GM23338 (cell line): ENCODE results near the gene TBC1D14. TPM values are rescaled to one million over a fixed set of nuclear protein-coding genes. Genes with fewer than 3 reads are reported as not detected.

ENCODE experiments used
- ATAC-seq: fragments of 200-7000 bp; cut with Tn5 transposase; 3 replicates; pipeline ENCODE4 v1.9.1; 2020
- DNase-seq: peaks from one replicate; pipeline ENCODE4 v3.0.0-alpha.2; 2015; ENCODE audit warnings: low spot score
- H2AFZ ChIP-seq: fragments of 200-600 bp; sonication (generic); 2 replicates; pipeline ENCODE4 v1.8.0; 2016; ENCODE audit warnings: antibody characterized with exemption, mild to moderate bottlenecking, moderate library complexity
- H3F3A ChIP-seq: fragments of 200-600 bp; sonication (generic); replicated peaks from 2 replicates; pipeline ENCODE4 v1.8.0; 2017; ENCODE audit warnings: antibody characterized with exemption, mixed run types, low read depth
- H3K27ac ChIP-seq: fragments of 200-600 bp; sonication (generic); 2 replicates; pipeline ENCODE4 v1.6.1; 2016; ENCODE audit warnings: low read depth
- H3K27me3 ChIP-seq: fragments of 200-600 bp; sonication (generic); 2 replicates; pipeline ENCODE4 v1.8.0; 2016; ENCODE audit warnings: mild to moderate bottlenecking, mixed run types, moderate library complexity; ENCODE audit not compliant: insufficient read depth
- H3K36me3 ChIP-seq: fragments of 200-600 bp; sonication (generic); 2 replicates; pipeline ENCODE4 v1.8.0; 2016; ENCODE audit warnings: mild to moderate bottlenecking; ENCODE audit not compliant: insufficient read depth
- H3K4me1 ChIP-seq: fragments of 200-600 bp; sonication (generic); 2 replicates; pipeline ENCODE4 v1.8.0; 2016; ENCODE audit warnings: mild to moderate bottlenecking, moderate library complexity; ENCODE audit not compliant: insufficient read depth
- H3K4me2 ChIP-seq: fragments of 200-600 bp; sonication (generic); 2 replicates; pipeline ENCODE4 v1.7.1; 2017; ENCODE audit warnings: mixed run types
- H3K4me3 ChIP-seq: fragments of 200-600 bp; sonication (generic); 2 replicates; pipeline ENCODE4 v1.6.1; 2016; ENCODE audit warnings: mixed run types
- H3K79me2 ChIP-seq: fragments of 200-600 bp; sonication (generic); replicated peaks from 2 replicates; pipeline ENCODE4 v1.8.0; 2017; ENCODE audit warnings: mild to moderate bottlenecking; ENCODE audit not compliant: insufficient read depth
- H3K9me2 ChIP-seq: fragments of 200-600 bp; sonication (generic); 2 replicates; pipeline ENCODE4 v1.8.0; 2017; ENCODE audit not compliant: insufficient read depth
- H4K20me1 ChIP-seq: fragments of 200-600 bp; sonication (generic); replicated peaks from 2 replicates; pipeline ENCODE4 v1.8.0; 2017; ENCODE audit warnings: mild to moderate bottlenecking; ENCODE audit not compliant: insufficient read depth
- H3K27ac Mint-ChIP-seq: 2 replicates; pipeline ENCODE4 v1.8.0; 2020; ENCODE audit warnings: inconsistent platforms, mild to moderate bottlenecking, moderate library complexity, mixed read lengths
- H3K27me3 Mint-ChIP-seq: 3 replicates; pipeline ENCODE4 v1.8.0; 2022; ENCODE audit warnings: low read depth, mild to moderate bottlenecking, moderate library complexity, mixed read lengths, inconsistent platforms; ENCODE audit not compliant: insufficient read depth, poor library complexity
- H3K36me3 Mint-ChIP-seq: 3 replicates; pipeline ENCODE4 v1.8.0; 2021; ENCODE audit warnings: low read depth, mild to moderate bottlenecking, inconsistent platforms, moderate library complexity, mixed read lengths
- H3K4me1 Mint-ChIP-seq: 3 replicates; pipeline ENCODE4 v1.8.0; 2020; ENCODE audit warnings: mild to moderate bottlenecking, inconsistent platforms, mixed read lengths
- H3K4me3 Mint-ChIP-seq: 3 replicates; pipeline ENCODE4 v1.8.0; 2021; ENCODE audit warnings: moderate library complexity, mild to moderate bottlenecking, inconsistent platforms, mixed read lengths
- H3K9me3 Mint-ChIP-seq: 3 replicates; pipeline ENCODE4 v1.8.0; 2020; ENCODE audit warnings: moderate library complexity, mild to moderate bottlenecking, inconsistent platforms, mixed read lengths
- CREB1 ChIP-seq: fragments of 250-450 bp; sonication (Bioruptor Pico); IDR thresholded peaks from 2 replicates; pipeline ENCODE4 v1.5.0; 2020; ENCODE audit warnings: low read depth, mild to moderate bottlenecking, moderate library complexity
- EZH2 ChIP-seq: fragments of 200-600 bp; sonication (generic); IDR thresholded peaks from one replicate; pipeline ENCODE4 v1.8.0; 2017; ENCODE audit warnings: antibody characterized with exemption, mild to moderate bottlenecking, low read depth; ENCODE audit not compliant: unreplicated experiment
- EZH2phosphoT487 ChIP-seq: fragments of 200-600 bp; sonication (generic); IDR thresholded peaks from one replicate; pipeline ENCODE4 v1.8.1; 2018; ENCODE audit warnings: antibody characterized with exemption; ENCODE audit not compliant: unreplicated experiment
- JUNB ChIP-seq: IDR thresholded peaks from one replicate; pipeline ENCODE4 v1.6.1; 2016; ENCODE audit warnings: antibody characterized with exemption; ENCODE audit not compliant: unreplicated experiment
- NANOG ChIP-seq: IDR thresholded peaks from 2 replicates; pipeline ENCODE4 v1.6.1; 2016; ENCODE audit warnings: antibody characterized with exemption, borderline replicate concordance
- POLR2AphosphoS5 ChIP-seq: IDR thresholded peaks from 2 replicates; pipeline ENCODE4 v1.6.1; 2016; ENCODE audit warnings: antibody characterized with exemption, low read depth
- STAT1 ChIP-seq: IDR thresholded peaks from one replicate; pipeline ENCODE4 v1.6.1; 2016; ENCODE audit warnings: antibody characterized with exemption; ENCODE audit not compliant: unreplicated experiment
- ZNF114 ChIP-seq: fragments of 250-450 bp; sonication (Bioruptor Pico); IDR thresholded peaks from 2 replicates; pipeline ENCODE4 v1.5.0; 2020; ENCODE audit warnings: mild to moderate bottlenecking, moderate library complexity
- ZNF331 ChIP-seq: fragments of 250-450 bp; sonication (Bioruptor Pico); IDR thresholded peaks from 2 replicates; pipeline ENCODE4 v1.5.0; 2020; ENCODE audit warnings: low read depth, mild to moderate bottlenecking, moderate library complexity
- polyA plus RNA-seq: library from polyadenylated mRNA; unstranded; fragments of >200 nt; fragmentation: Nextera tagmentation; extraction: Ambion mirVana; gene quantifications from 2 replicates; pipeline ENCODE4 v1.2.1, GENCODE V29; 2016
- total RNA-seq: library from RNA; depleted of rRNA; stranded (reverse); fragments of >200 nt; shearing (Covaris generic); gene quantifications from 2 replicates; pipeline ENCODE4 v1.2.3, GENCODE V29; 2014
- TF ChIP-seq, protein P1 (sequence below): IDR thresholded peaks from one replicate; pipeline ENCODE4 v1.6.1; 2018; ENCODE audit warnings: antibody characterized with exemption; ENCODE audit not compliant: unreplicated experiment
- TF ChIP-seq, protein P2 (sequence below): IDR thresholded peaks from 2 replicates; pipeline ENCODE4 v1.6.1; 2016; ENCODE audit warnings: antibody characterized with exemption
- TF ChIP-seq, protein P3 (sequence below), 2 experiments: fragments of 200-600 bp in 1 of 2; sonication (generic) in 1 of 2; conservative IDR thresholded peaks; 2 replicates each; pipeline versions ENCODE4 v1.5.1 to v1.6.1; 2016 to 2017; ENCODE audit warnings: antibody characterized with exemption in 2 of 2, low read depth in 2 of 2, mild to moderate bottlenecking in 2 of 2, moderate library complexity in 1 of 2
- TF ChIP-seq, protein P4 (sequence below): fragments of 250-450 bp; sonication (Bioruptor Pico); IDR thresholded peaks from 2 replicates; pipeline ENCODE4 v1.5.0; 2020; ENCODE audit warnings: mild to moderate bottlenecking, moderate library complexity

The TBC1D14 gene
- total and polyA plus RNA-seq, 2 experiments from 2014 or later = 18.2 to 59.7 TPM

DNA sequence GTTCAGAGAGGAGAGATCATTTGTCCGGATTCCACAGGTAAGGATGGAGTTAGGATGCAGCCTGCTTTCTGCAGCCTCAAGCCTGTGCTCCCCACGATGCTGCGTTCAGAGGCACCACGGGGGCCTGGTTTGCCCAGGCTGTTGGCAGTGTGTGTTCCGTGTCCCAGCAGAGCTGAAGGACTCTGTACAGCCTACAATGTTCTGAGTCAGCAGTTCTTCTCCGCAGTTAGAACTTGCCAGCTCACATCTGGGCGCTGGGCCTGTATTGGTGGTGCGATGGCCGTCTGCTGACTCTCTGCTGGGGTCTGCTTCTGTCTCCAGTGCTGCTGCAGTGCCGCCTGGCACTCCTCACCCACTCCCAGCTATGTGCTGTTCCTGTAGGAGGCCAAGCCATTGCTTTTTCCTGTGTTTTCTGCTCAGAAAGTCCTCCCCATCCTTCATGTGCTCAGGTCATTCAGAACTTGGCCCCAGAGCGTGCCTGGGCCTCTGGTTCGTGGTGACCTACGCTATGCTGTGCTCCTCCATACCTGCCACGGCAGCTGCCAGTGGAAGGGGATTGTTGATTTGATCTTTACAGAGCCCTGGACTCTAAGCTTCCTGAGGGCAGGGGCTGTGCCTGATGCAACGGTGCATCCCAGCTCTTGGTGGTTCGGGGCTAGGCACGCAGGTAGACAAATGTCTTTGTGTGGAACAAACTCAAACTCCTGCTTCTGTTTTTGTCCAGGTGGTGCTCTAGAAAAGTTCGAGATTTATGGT is 91.0 kb downstream of the TBC1D14 start:
- Histone ChIP-seq H3K4me3 (no peak overlapping the region), H3F3A (no peaks in the 10 kb centered on the region), H3K4me1 (no peaks in the 10 kb centered on the region), H3K4me2 (no peak overlapping the region), H4K20me1 (peaks cover 32% of the 10 kb centered on the region), H3K79me2 (peaks cover 13% of the 10 kb centered on the region), H2AFZ (no peak overlapping the region), H3K9me2 (no peaks in the 10 kb centered on the region), H3K36me3 (peaks cover 22% of the 10 kb centered on the region), H3K27ac (no peak overlapping the region), H3K27me3 (no peaks in the 10 kb centered on the region)
- Mint-ChIP-seq H3K27me3 (peaks cover 4% of the 10 kb centered on the region), H3K9me3 (no peaks in the 10 kb centered on the region), H3K27ac (no peak overlapping the region; the same call in 1 of the 2 replicates), H3K36me3 (peaks cover 78% of the 10 kb centered on the region), H3K4me3 (no peak overlapping the region), H3K4me1 (no peaks in the 10 kb centered on the region)
- DNase-seq (no peak), ATAC-seq (no peak)
- TF ChIP-seq POLR2AphosphoS5 = no peak
- no peak for TF ChIP-seq JUNB
- TF ChIP-seq, protein P1, sequence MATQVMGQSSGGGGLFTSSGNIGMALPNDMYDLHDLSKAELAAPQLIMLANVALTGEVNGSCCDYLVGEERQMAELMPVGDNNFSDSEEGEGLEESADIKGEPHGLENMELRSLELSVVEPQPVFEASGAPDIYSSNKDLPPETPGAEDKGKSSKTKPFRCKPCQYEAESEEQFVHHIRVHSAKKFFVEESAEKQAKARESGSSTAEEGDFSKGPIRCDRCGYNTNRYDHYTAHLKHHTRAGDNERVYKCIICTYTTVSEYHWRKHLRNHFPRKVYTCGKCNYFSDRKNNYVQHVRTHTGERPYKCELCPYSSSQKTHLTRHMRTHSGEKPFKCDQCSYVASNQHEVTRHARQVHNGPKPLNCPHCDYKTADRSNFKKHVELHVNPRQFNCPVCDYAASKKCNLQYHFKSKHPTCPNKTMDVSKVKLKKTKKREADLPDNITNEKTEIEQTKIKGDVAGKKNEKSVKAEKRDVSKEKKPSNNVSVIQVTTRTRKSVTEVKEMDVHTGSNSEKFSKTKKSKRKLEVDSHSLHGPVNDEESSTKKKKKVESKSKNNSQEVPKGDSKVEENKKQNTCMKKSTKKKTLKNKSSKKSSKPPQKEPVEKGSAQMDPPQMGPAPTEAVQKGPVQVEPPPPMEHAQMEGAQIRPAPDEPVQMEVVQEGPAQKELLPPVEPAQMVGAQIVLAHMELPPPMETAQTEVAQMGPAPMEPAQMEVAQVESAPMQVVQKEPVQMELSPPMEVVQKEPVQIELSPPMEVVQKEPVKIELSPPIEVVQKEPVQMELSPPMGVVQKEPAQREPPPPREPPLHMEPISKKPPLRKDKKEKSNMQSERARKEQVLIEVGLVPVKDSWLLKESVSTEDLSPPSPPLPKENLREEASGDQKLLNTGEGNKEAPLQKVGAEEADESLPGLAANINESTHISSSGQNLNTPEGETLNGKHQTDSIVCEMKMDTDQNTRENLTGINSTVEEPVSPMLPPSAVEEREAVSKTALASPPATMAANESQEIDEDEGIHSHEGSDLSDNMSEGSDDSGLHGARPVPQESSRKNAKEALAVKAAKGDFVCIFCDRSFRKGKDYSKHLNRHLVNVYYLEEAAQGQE = no peak
- no peak for TF ChIP-seq ZNF331 (CRISPR knock-in tag)
- TF ChIP-seq ZNF114 (CRISPR knock-in tag) = no peak
- TF ChIP-seq NANOG = no peak
- TF ChIP-seq, protein P2, sequence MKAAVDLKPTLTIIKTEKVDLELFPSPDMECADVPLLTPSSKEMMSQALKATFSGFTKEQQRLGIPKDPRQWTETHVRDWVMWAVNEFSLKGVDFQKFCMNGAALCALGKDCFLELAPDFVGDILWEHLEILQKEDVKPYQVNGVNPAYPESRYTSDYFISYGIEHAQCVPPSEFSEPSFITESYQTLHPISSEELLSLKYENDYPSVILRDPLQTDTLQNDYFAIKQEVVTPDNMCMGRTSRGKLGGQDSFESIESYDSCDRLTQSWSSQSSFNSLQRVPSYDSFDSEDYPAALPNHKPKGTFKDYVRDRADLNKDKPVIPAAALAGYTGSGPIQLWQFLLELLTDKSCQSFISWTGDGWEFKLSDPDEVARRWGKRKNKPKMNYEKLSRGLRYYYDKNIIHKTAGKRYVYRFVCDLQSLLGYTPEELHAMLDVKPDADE = no peak
- TF ChIP-seq, protein P3, sequence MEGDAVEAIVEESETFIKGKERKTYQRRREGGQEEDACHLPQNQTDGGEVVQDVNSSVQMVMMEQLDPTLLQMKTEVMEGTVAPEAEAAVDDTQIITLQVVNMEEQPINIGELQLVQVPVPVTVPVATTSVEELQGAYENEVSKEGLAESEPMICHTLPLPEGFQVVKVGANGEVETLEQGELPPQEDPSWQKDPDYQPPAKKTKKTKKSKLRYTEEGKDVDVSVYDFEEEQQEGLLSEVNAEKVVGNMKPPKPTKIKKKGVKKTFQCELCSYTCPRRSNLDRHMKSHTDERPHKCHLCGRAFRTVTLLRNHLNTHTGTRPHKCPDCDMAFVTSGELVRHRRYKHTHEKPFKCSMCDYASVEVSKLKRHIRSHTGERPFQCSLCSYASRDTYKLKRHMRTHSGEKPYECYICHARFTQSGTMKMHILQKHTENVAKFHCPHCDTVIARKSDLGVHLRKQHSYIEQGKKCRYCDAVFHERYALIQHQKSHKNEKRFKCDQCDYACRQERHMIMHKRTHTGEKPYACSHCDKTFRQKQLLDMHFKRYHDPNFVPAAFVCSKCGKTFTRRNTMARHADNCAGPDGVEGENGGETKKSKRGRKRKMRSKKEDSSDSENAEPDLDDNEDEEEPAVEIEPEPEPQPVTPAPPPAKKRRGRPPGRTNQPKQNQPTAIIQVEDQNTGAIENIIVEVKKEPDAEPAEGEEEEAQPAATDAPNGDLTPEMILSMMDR (conservative IDR thresholded peaks at IDR 0.05; ENCODE audit: low read depth in 2 of 2) = no peak
- no peak for TF ChIP-seq EZH2phosphoT487
- no peak for TF ChIP-seq CREB1 (CRISPR knock-in tag)
- TF ChIP-seq, protein P4, sequence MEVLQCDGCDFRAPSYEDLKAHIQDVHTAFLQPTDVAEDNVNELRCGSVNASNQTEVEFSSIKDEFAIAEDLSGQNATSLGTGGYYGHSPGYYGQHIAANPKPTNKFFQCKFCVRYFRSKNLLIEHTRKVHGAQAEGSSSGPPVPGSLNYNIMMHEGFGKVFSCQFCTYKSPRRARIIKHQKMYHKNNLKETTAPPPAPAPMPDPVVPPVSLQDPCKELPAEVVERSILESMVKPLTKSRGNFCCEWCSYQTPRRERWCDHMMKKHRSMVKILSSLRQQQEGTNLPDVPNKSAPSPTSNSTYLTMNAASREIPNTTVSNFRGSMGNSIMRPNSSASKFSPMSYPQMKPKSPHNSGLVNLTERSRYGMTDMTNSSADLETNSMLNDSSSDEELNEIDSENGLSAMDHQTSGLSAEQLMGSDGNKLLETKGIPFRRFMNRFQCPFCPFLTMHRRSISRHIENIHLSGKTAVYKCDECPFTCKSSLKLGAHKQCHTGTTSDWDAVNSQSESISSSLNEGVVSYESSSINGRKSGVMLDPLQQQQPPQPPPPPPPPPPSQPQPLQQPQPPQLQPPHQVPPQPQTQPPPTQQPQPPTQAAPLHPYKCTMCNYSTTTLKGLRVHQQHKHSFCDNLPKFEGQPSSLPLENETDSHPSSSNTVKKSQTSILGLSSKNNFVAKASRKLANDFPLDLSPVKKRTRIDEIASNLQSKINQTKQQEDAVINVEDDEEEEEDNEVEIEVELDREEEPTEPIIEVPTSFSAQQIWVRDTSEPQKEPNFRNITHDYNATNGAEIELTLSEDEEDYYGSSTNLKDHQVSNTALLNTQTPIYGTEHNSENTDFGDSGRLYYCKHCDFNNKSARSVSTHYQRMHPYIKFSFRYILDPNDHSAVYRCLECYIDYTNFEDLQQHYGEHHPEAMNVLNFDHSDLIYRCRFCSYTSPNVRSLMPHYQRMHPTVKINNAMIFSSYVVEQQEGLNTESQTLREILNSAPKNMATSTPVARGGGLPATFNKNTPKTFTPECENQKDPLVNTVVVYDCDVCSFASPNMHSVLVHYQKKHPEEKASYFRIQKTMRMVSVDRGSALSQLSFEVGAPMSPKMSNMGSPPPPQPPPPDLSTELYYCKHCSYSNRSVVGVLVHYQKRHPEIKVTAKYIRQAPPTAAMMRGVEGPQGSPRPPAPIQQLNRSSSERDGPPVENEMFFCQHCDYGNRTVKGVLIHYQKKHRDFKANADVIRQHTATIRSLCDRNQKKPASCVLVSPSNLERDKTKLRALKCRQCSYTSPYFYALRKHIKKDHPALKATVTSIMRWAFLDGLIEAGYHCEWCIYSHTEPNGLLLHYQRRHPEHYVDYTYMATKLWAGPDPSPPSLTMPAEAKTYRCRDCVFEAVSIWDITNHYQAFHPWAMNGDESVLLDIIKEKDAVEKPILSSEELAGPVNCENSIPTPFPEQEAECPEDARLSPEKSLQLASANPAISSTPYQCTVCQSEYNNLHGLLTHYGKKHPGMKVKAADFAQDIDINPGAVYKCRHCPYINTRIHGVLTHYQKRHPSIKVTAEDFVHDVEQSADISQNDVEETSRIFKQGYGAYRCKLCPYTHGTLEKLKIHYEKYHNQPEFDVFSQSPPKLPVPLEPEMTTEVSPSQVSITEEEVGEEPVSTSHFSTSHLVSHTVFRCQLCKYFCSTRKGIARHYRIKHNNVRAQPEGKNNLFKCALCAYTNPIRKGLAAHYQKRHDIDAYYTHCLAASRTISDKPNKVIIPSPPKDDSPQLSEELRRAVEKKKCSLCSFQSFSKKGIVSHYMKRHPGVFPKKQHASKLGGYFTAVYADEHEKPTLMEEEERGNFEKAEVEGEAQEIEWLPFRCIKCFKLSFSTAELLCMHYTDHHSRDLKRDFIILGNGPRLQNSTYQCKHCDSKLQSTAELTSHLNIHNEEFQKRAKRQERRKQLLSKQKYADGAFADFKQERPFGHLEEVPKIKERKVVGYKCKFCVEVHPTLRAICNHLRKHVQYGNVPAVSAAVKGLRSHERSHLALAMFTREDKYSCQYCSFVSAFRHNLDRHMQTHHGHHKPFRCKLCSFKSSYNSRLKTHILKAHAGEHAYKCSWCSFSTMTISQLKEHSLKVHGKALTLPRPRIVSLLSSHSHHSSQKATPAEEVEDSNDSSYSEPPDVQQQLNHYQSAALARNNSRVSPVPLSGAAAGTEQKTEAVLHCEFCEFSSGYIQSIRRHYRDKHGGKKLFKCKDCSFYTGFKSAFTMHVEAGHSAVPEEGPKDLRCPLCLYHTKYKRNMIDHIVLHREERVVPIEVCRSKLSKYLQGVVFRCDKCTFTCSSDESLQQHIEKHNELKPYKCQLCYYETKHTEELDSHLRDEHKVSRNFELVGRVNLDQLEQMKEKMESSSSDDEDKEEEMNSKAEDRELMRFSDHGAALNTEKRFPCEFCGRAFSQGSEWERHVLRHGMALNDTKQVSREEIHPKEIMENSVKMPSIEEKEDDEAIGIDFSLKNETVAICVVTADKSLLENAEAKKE (CRISPR knock-in tag) = no peak
- TF ChIP-seq STAT1 = no peak
- TF ChIP-seq EZH2 = no peak
